Smooth muscle cell (in vitro differentiated cells): Measurements from ENCODE around the gene C1orf122. TPM values are rescaled to one million over a fixed set of nuclear protein-coding genes. Genes with fewer than 3 reads are reported as not detected.

Experiments used
- DNase-seq: peaks from one replicate; lab custom pipeline; 2025; ENCODE audit not compliant: unreplicated experiment; lab: John Stamatoyannopoulos, UW
- H2AFZ ChIP-seq: fragments of 200-600 bp; sonication (generic); 2 replicates; pipeline ENCODE4 v1.6.0; 2016; ENCODE audit warnings: antibody characterized with exemption, low read depth, mild to moderate bottlenecking
- H3F3A ChIP-seq: fragments of 200-600 bp; sonication (generic); 2 replicates; pipeline ENCODE4 v1.6.0; 2017; ENCODE audit warnings: antibody characterized with exemption, low read depth
- H3K27ac ChIP-seq: fragments of 200-600 bp; sonication (generic); 2 replicates; pipeline ENCODE4 v1.5.1; 2016; ENCODE audit warnings: low read depth, mild to moderate bottlenecking
- H3K27me3 ChIP-seq: fragments of 200-600 bp; sonication (generic); 2 replicates; pipeline ENCODE4 v1.6.1; 2016; ENCODE audit warnings: low read depth, mild to moderate bottlenecking
- H3K36me3 ChIP-seq: fragments of 200-600 bp; sonication (generic); 2 replicates; pipeline ENCODE4 v1.5.1; 2016; ENCODE audit warnings: low read depth
- H3K4me1 ChIP-seq: fragments of 200-600 bp; sonication (generic); 2 replicates; pipeline ENCODE4 v1.5.1; 2016; ENCODE audit warnings: low read depth
- H3K4me2 ChIP-seq: fragments of 200-600 bp; sonication (generic); 2 replicates; pipeline ENCODE4 v1.6.0; 2016; ENCODE audit warnings: mild to moderate bottlenecking
- H3K4me3 ChIP-seq: fragments of 200-600 bp; sonication (generic); 2 replicates; pipeline ENCODE4 v1.5.1; 2016; ENCODE audit warnings: mild to moderate bottlenecking
- H3K79me2 ChIP-seq: fragments of 200-600 bp; sonication (generic); 2 replicates; pipeline ENCODE4 v1.6.0; 2016; ENCODE audit warnings: low read depth, mild to moderate bottlenecking
- H3K9ac ChIP-seq: fragments of 200-600 bp; sonication (generic); 2 replicates; pipeline ENCODE4 v1.6.0; 2016; ENCODE audit warnings: low read depth
- H3K9me3 ChIP-seq: fragments of 200-600 bp; sonication (generic); replicated peaks from 2 replicates; pipeline ENCODE4 v1.5.1; 2016; ENCODE audit warnings: low read depth
- H4K20me1 ChIP-seq: fragments of 200-600 bp; sonication (generic); 2 replicates; pipeline ENCODE4 v1.6.0; 2016; ENCODE audit warnings: low read depth
- WGBS: methylation state at CpG from one replicate; pipeline ENCODE4 v1.1.7; 2016; ENCODE audit warnings: low lambda C conversion rate; 5-methylcytosine and 5-hydroxymethylcytosine counted together
- polyA plus RNA-seq: library from polyadenylated mRNA; unstranded; fragments of >200 nt; fragmentation: Nextera tagmentation; extraction: Ambion mirVana; gene quantifications from 2 replicates; pipeline ENCODE4 v1.2.1, GENCODE V29; 2016
- total RNA-seq: library from RNA; depleted of rRNA; stranded (reverse); fragments of >200 nt; gene quantifications from 2 replicates; pipeline ENCODE4 v1.2.3, GENCODE V29; 2014
- TF ChIP-seq, protein P1 (sequence below): fragments of 200-600 bp; sonication (generic); IDR thresholded peaks from 2 replicates; pipeline ENCODE4 v1.5.1; 2017; ENCODE audit warnings: borderline replicate concordance, mild to moderate bottlenecking, antibody characterized with exemption; ENCODE audit not compliant: insufficient read depth, poor library complexity, severe bottlenecking

The C1orf122 gene
- total and polyA plus RNA-seq, 2 experiments from 2014 or later, result 57.8 to 140 TPM

DNA sequence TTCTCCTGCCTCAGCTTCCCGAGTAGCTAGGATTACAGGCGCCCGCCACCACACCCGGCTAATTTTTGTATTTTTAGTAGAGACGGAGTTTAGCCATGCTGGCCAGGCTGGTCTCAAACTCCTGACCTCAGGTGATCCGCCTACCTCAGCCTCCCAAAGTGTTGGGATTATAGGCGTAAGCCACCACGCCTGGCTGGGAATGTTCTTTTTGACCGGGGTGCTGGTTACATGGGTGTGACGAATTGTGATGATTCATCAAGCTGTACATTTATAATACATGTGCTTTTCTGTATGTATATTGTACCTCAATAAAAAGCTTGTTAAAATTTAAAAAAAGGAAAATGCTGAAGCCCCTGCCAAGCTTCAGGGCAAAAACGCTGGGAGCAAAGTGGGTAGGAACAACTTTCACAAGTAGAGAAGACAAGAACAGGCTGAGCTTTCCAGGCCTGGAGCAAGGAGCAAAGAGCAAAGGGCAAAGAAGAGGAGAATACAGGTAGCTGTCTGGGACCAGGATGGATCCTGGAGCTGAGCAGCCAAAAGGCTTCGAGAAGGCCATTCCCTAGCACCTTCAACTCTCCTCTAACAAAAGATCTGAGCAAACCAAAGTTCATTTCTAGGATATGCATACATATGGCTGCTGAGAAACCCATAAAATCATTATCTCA is 21.0 kb downstream of the C1orf122 start:
- TF ChIP-seq, protein P1, sequence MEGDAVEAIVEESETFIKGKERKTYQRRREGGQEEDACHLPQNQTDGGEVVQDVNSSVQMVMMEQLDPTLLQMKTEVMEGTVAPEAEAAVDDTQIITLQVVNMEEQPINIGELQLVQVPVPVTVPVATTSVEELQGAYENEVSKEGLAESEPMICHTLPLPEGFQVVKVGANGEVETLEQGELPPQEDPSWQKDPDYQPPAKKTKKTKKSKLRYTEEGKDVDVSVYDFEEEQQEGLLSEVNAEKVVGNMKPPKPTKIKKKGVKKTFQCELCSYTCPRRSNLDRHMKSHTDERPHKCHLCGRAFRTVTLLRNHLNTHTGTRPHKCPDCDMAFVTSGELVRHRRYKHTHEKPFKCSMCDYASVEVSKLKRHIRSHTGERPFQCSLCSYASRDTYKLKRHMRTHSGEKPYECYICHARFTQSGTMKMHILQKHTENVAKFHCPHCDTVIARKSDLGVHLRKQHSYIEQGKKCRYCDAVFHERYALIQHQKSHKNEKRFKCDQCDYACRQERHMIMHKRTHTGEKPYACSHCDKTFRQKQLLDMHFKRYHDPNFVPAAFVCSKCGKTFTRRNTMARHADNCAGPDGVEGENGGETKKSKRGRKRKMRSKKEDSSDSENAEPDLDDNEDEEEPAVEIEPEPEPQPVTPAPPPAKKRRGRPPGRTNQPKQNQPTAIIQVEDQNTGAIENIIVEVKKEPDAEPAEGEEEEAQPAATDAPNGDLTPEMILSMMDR, result no peak
- H3K79me2 ChIP-seq, result no peaks in the 10 kb centered on the region
- H3K27me3 ChIP-seq, result no peaks in the 10 kb centered on the region
- no peaks in the 10 kb centered on the region for H3K9me3 ChIP-seq
- H3K4me3 ChIP-seq, result no peak overlapping the region
- H3F3A ChIP-seq, result no peaks in the 10 kb centered on the region
- no peak overlapping the region for H3K27ac ChIP-seq
- 99% methylated on average over 12 of the region's 12 CpGs for WGBS
- H3K36me3 ChIP-seq, result peaks cover 16% of the 10 kb centered on the region
- no peak overlapping the region for H3K9ac ChIP-seq
- H3K4me1 ChIP-seq, result no peaks in the 10 kb centered on the region
- no peak for DNase-seq
- H3K4me2 ChIP-seq, result no peak overlapping the region
- no peaks in the 10 kb centered on the region for H4K20me1 ChIP-seq
- no peak overlapping the region for H2AFZ ChIP-seq

DNA sequence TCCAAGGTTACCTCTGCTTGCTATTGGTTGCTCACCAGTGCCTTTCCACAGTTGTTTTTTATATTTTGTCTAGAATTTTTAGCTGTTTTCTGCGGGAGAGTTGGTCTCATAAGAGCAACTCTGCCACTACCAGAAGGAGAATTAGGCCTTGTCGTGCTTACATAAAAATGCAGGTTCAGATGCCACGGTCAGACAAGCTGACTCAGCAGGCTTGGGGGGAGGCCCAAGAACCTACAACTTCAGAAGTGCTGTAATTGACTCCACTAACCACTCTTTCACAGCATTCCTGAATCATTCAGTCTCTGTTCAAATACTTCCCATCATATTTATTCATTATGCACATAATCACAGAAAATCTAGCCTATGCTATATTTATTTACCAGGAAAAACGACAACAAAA is 23.5 kb downstream of the C1orf122 start:
- Histone ChIP-seq H3F3A (no peaks in the 10 kb centered on the region), H3K36me3 (peaks cover 25% of the 10 kb centered on the region), H3K4me3 (no peak overlapping the region), H3K27me3 (no peaks in the 10 kb centered on the region), H3K79me2 (no peaks in the 10 kb centered on the region), H2AFZ (no peak overlapping the region), H3K4me1 (no peaks in the 10 kb centered on the region), H3K4me2 (no peak overlapping the region), H4K20me1 (no peaks in the 10 kb centered on the region), H3K27ac (no peak overlapping the region), H3K9me3 (no peaks in the 10 kb centered on the region), H3K9ac (no peak overlapping the region)
- DNase-seq, result no peak
- WGBS, result 98% methylated on average over 4 of the region's 4 CpGs
- TF ChIP-seq, protein P1, result no peak

DNA sequence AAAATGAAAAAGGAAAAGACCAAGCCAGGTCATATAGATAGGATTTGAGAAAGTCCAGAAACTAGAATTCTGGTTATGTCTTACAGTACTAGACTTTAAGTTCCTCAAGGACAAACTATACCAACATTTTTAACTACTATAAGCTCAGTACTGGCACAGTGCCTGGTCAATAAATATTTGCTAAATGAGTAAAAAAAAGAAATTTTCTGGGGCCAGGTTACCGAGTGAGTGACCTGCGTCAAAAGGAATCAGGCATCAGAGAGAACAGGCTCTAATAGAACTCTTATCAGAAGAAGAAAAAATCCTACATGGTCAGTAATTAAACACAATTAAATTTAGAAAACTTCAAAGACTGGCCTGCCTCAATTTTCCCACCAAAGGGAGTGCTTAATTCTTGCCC is 24.2 kb downstream of the C1orf122 start:
- TF ChIP-seq, protein P1, result no peak
- DNase-seq, result no peak
- no peaks in the 10 kb centered on the region for H3K9me3 ChIP-seq
- no peak overlapping the region for H2AFZ ChIP-seq
- WGBS, result 100% methylated on average over 2 of the region's 2 CpGs
- no peaks in the 10 kb centered on the region for H3F3A ChIP-seq
- no peaks in the 10 kb centered on the region for H3K79me2 ChIP-seq
- no peaks in the 10 kb centered on the region for H4K20me1 ChIP-seq
- H3K9ac ChIP-seq, result no peak overlapping the region
- no peak overlapping the region for H3K4me2 ChIP-seq
- H3K4me3 ChIP-seq, result no peak overlapping the region
- H3K27me3 ChIP-seq, result no peaks in the 10 kb centered on the region
- H3K4me1 ChIP-seq, result no peaks in the 10 kb centered on the region
- H3K36me3 ChIP-seq, result peaks cover 27% of the 10 kb centered on the region
- H3K27ac ChIP-seq, result no peak overlapping the region

DNA sequence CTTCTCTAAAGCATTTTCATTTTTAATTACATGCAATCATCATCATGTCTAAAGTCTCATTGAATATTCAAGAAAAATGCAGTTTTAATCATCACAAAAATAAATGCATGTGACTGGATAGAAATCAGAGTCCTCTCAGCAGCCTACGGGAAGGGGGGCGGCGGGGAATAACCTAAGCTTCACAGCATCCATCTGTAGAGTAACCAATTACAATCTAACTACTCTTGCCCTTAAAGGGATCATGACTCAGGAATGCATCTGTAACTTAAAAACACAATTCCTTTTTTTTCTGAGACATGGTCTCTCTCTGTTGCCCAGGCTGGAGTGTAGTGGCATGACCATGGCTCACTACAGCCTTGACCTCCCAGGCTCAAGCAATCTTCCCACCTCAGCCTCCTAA is 29.2 kb downstream of the C1orf122 start:
- TF ChIP-seq, protein P1, result no peak
- Histone ChIP-seq H3K79me2 (peaks cover under 1% of the 10 kb centered on the region), H4K20me1 (peaks cover 3% of the 10 kb centered on the region), H3K9ac (no peak overlapping the region), H3K36me3 (peaks cover 18% of the 10 kb centered on the region), H3K4me1 (no peaks in the 10 kb centered on the region), H3K27me3 (no peaks in the 10 kb centered on the region), H2AFZ (no peak overlapping the region), H3K9me3 (no peaks in the 10 kb centered on the region), H3K27ac (no peak overlapping the region), H3K4me2 (no peak overlapping the region), H3F3A (no peaks in the 10 kb centered on the region), H3K4me3 (no peak overlapping the region)
- no peak for DNase-seq
- WGBS, result 62% methylated on average over 3 of the region's 3 CpGs
